ENCODE measurements around the gene ATL3. TPM values are rescaled to one million over a fixed set of nuclear protein-coding genes. Genes with fewer than 3 reads are reported as not detected.

The ATL3 gene, protein sequence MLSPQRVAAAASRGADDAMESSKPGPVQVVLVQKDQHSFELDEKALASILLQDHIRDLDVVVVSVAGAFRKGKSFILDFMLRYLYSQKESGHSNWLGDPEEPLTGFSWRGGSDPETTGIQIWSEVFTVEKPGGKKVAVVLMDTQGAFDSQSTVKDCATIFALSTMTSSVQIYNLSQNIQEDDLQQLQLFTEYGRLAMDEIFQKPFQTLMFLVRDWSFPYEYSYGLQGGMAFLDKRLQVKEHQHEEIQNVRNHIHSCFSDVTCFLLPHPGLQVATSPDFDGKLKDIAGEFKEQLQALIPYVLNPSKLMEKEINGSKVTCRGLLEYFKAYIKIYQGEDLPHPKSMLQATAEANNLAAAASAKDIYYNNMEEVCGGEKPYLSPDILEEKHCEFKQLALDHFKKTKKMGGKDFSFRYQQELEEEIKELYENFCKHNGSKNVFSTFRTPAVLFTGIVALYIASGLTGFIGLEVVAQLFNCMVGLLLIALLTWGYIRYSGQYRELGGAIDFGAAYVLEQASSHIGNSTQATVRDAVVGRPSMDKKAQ
- 62.7 and 71.4 TPM in 2 replicates for total RNA-seq

DNA sequence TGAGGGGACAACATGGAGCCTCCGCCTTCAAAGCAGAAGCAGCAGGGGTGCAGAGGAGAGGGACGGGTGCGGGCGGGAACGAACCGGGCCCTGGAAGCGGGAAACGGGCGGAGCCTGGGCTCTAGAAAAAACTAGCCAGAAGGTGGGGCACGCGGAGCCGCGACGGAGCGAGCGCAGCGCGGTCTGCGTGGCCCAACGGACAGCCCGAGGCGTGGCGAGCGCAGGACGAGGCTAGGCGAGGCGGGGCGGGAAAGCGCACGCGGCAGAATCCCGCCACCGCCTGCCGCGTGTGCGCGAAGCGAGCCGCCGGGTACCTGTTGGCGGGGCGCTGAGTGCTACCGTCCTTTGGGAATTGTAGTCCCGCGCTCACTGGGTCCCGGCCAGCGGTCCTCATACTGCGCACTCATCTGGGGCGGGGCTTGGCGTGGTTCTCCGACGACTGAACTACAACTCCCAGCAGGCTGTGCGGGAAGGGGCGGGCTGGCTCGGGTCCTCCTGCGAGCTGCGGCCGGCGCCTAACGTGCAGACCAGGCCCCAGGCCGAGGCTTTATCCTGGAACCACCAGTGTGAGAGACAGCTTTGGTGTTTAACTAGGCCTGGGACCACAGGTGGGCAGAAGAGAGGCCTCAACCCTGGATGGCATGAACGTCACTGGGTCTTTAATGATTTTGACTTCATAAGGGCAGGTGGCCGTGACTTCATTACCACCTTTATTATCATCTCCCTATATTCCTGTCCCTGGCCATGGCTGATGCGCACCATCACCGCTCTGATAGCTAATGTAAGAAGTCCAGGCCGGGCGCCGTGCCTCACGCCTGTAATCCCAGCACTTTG lies at the start of gene ATL3:
ATL3 (minus strand) TSS at position 55 of the 834 bp plus-strand sequence; CDS start at position 14, 41 bp downstream.

DNA sequence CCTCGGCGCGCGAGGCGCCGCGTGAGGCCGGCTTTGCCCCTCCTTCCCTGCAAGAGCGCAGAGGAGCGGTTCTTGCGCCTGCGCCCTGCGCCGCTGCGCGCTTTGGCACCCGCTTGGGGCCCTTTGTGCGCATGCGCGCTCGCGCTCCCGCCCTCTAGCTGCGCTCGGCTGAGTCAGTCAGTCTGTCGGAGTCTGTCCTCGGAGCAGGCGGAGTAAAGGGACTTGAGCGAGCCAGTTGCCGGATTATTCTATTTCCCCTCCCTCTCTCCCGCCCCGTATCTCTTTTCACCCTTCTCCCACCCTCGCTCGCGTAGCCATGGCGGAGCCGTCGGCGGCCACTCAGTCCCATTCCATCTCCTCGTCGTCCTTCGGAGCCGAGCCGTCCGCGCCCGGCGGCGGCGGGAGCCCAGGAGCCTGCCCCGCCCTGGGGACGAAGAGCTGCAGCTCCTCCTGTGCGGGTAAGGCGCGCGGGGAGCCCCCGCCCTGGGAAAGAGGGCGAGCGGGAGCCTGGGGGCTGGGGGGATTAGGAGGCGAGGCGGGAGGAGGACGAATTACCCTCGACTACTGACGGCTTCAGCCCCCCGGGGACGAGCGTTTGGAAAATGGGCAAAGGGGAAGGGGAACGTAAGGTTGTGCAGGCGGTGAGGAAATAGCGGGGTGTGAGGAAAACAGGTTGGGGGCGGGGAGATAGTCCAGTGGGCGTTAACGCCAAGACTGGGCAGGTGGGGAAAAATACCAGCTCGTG lies 10.3 kb upstream of the ATL3 start, which contains the start of gene RTN3:
RTN3 (plus strand) TSS at position 180 of the 745 bp plus-strand sequence; CDS start at position 317, 137 bp downstream.

DNA sequence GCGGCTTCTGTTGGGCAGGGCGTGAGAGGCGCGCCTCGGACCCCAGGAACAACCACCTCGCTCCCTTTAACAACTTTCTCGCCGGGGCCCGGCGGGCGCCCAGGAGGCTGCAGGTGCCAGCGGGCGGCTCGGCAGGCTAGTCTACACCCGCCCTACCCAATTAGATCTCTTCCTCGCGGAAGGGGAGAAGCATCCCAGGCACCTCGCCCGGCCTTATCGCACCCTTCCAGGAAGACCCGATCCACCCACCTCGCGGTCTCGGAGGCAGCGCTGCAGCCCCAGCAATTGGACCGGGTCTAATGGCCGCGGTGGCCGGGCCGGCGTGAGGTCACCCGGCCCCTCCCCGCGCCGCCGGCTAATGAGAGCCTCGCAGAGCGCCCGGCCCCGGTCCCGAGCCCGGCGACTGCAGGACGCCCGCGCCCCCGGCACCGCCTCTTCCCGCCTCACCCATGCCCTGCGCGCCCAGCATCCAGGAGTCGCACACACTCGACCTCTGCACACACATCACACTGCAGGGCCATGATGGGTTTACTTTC lies 57.0 kb downstream of the ATL3 start, which contains the start of gene PLAAT3:
PLAAT3 (minus strand) TSS at position 298 of the 536 bp plus-strand sequence. CDS start 419 bp downstream, outside the sequence.

Other genes with a start within 250 kb of the ATL3 start
- gene PLAAT5, start 180.2 kb downstream of the ATL3 start, total RNA-seq = 0.94 and 1.1 TPM in 2 replicates
- gene LGALS12, start 165.3 kb downstream of the ATL3 start, total RNA-seq = 7.8 and 8.2 TPM in 2 replicates
- gene PLAAT4, start 134.6 kb downstream of the ATL3 start, total RNA-seq = 60.6 and 68.1 TPM in 2 replicates
- not detected in 2 replicates for gene PLAAT2, start 108.0 kb downstream of the ATL3 start, total RNA-seq
- 48.2 and 53.7 TPM in 2 replicates for gene PLAAT3, start 56.9 kb downstream of the ATL3 start, total RNA-seq
- 69.8 and 73.1 TPM in 2 replicates for gene RTN3, start 10.1 kb upstream of the ATL3 start, total RNA-seq
- gene ZFTA, start 97.4 kb upstream of the ATL3 start, total RNA-seq = 32.3 and 34.5 TPM in 2 replicates
- gene SPINDOC, start 142.1 kb upstream of the ATL3 start, total RNA-seq = 7.7 and 9.0 TPM in 2 replicates
- 12.3 and 13.9 TPM in 2 replicates for gene MARK2, start 167.7 kb upstream of the ATL3 start, total RNA-seq
- 0.93 and 1.9 TPM in 2 replicates for gene RCOR2, start 245.8 kb upstream of the ATL3 start, total RNA-seq

All from cardiac ventricle fibroblast (primary cell).